RWPE1 (cell line): ENCODE measurements around the gene FNTB.

Experiments
- CTCF ChIA-PET: fragments of 350-600 bp; sonication (Branson Sonifier 250); formaldehyde crosslinking; extraction: SDS; loops from one replicate; lab custom pipeline; 2021; lab: Yijun Ruan, JAX
- POLR2A ChIA-PET: fragments of 400-600 bp; formaldehyde crosslinking; extraction: SDS; loops from one replicate; lab custom pipeline; 2020; ENCODE audit warnings: antibody characterized with exemption; ENCODE audit not compliant: low non-redundant PET; lab: Yijun Ruan, JAX
- DNase-seq: peaks from one replicate; pipeline ENCODE4 v3.0.0; 2012; ENCODE audit warnings: low spot score
- H3K27ac ChIP-seq: fragments of 450-650 bp; 2 replicates; pipeline ENCODE4 v1.5.1; 2017
- TF ChIP-seq, protein P1 (sequence below): fragments of 450-650 bp; conservative IDR thresholded peaks from 2 replicates; pipeline ENCODE4 v1.5.1; 2017; ENCODE audit warnings: low read depth, mild to moderate bottlenecking

The FNTB gene

DNA sequence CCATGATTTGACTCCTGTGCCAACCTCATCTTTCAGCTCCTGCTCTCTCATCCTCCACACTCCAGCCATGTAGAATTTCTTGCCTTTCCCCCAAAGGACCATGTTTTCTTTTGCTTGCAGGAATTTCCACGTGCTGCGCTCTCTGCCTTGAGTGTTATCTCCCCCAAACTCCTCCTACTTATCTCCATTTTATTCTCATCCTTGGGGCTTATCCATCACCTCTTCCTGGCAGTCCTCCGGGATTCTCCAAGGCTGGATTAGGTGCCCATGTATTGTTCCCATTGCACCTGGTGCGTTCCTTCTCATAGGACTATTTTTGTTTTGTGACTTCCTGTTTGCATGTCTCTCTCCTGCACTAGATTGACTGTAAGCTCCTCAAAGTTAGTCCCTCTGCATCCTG lies 122.7 kb downstream of the FNTB start:
- TF ChIP-seq, protein P1, sequence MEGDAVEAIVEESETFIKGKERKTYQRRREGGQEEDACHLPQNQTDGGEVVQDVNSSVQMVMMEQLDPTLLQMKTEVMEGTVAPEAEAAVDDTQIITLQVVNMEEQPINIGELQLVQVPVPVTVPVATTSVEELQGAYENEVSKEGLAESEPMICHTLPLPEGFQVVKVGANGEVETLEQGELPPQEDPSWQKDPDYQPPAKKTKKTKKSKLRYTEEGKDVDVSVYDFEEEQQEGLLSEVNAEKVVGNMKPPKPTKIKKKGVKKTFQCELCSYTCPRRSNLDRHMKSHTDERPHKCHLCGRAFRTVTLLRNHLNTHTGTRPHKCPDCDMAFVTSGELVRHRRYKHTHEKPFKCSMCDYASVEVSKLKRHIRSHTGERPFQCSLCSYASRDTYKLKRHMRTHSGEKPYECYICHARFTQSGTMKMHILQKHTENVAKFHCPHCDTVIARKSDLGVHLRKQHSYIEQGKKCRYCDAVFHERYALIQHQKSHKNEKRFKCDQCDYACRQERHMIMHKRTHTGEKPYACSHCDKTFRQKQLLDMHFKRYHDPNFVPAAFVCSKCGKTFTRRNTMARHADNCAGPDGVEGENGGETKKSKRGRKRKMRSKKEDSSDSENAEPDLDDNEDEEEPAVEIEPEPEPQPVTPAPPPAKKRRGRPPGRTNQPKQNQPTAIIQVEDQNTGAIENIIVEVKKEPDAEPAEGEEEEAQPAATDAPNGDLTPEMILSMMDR = no peak
- no peak for DNase-seq
- CTCF ChIA-PET = interaction anchor here (0.6 kb wide), 1 partner anchor 11 kb away, joined by 6 read pairs; no protein-coding TSS in a partner anchor
- H3K27ac ChIP-seq = no peak overlapping the region
- POLR2A ChIA-PET = no interaction called here

DNA sequence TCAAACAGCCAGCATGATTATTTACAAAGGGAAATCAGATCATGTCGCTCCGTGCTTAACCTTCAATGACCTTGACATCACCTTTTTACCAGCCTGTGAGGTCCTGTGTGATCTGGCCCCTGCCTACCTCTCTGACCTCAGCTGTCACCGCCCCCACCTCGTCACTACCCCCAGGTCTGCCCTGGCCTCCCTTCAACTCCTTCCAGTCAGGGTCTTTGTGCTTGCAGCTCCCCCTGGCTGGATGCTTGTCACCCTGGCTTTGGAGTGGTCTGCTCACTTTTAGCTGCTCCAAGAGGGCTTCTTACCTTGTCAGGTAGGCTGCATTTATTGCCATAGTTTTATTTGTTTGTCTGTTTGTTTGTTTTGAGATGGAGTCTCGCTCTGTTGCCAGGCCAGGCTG lies 123.8 kb downstream of the FNTB start:
- CTCF ChIA-PET = no interaction called here
- H3K27ac ChIP-seq = no peak overlapping the region
- no peak for DNase-seq
- TF ChIP-seq, protein P1 = no peak
- POLR2A ChIA-PET = no interaction called here
